ENCODE data around the gene KRTAP10-1.

Gene KRTAP10-1

GRCh38 chr21:44510508-44511218, 29.3 kb downstream of the KRTAP10-1 start:
- peak; percentile 92 for DNase-seq (ENCODE audit: low spot score)
- peak; percentile 96 for TF ChIP-seq CTCF (IDR thresholded peaks at IDR 0.05; ENCODE audit: extremely low read depth, insufficient read depth, missing control alignments)
- in situ Hi-C loops (cut with MboI; ENCODE audit: low pct_unique_long_range_greater_than_20kb, low sequenced_read_pairs, unreplicated experiment): loop anchor here (25.0 kb wide), 1 partner anchor 427 kb away; the partner anchor contains the start of gene SLX9

- in situ Hi-C loops (cut with MboI; ENCODE audit: low pct_unique_long_range_greater_than_20kb, low sequenced_read_pairs, unreplicated experiment): loop anchor here (25.0 kb wide), 1 partner anchor 427 kb away; the partner anchor contains the start of gene SLX9
- no peak for DNase-seq (ENCODE audit: low spot score)
- no peak for TF ChIP-seq CTCF (IDR thresholded peaks at IDR 0.05; ENCODE audit: extremely low read depth, insufficient read depth, missing control alignments)
These were observed 29.9 kb downstream of the KRTAP10-1 start for GRCh38 chr21:44510109-44510507.

GRCh38 chr21:44509539-44509938, 30.5 kb downstream of the KRTAP10-1 start:
- TF ChIP-seq CTCF (IDR thresholded peaks at IDR 0.05; ENCODE audit: extremely low read depth, insufficient read depth, missing control alignments): peak; percentile 17
- in situ Hi-C loops (cut with MboI; ENCODE audit: low pct_unique_long_range_greater_than_20kb, low sequenced_read_pairs, unreplicated experiment): loop anchor here (5.0 to 25.0 kb wide), 2 partner anchors 283 to 428 kb away; partner anchors contain the start of gene SLX9
- no peak for DNase-seq (ENCODE audit: low spot score)

DNA sequence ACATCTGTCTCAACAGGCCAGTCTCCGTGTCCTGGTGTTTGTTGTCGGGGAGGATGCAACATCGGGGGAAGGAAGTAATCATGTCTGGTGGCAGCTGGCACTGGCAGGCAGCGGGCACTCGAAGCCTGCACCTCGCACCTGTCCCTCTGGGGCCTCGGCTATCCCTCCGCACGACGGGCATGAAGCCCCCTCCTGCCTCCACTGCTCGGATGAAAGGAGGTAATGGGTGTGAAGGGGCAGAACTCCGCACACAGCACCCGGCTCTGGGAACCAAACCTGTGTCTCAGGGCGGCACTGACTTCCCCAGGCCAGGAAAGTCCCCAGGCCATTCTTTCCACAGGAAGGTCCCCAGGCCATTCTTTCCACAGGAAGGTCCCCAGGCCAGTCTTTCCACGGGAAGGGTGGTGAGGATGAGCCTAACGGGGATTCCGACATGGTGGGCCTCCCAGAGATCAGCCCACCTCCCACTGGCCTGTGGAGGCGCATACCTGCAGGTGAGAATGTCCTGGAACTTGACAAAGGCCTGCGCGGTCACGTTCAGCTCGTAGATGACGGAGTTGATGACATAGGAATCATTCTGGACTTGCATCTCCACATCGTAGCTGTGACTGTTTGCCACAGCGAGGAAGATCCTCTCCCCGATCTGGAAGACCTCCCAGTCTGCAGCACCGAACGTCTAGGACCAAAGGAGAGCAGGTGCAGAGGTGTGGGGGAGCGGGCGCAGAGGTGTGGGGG, 31.1 kb downstream of the KRTAP10-1 start:
- TF ChIP-seq CTCF (IDR thresholded peaks at IDR 0.05; ENCODE audit: extremely low read depth, insufficient read depth, missing control alignments): no peak
- in situ Hi-C loops (cut with MboI; ENCODE audit: low pct_unique_long_range_greater_than_20kb, low sequenced_read_pairs, unreplicated experiment): loop anchor here (5.0 to 25.0 kb wide), 2 partner anchors 283 to 428 kb away; partner anchors contain the start of gene SLX9

GRCh38 chr21:44508426-44508710, 31.6 kb downstream of the KRTAP10-1 start:
- in situ Hi-C loops (cut with MboI; ENCODE audit: low pct_unique_long_range_greater_than_20kb, low sequenced_read_pairs, unreplicated experiment): loop anchor here (5.0 to 25.0 kb wide), 2 partner anchors 284 to 429 kb away; partner anchors contain the start of gene SLX9
- no peak for DNase-seq (ENCODE audit: low spot score)
- no peak for TF ChIP-seq CTCF (IDR thresholded peaks at IDR 0.05; ENCODE audit: extremely low read depth, insufficient read depth, missing control alignments)

More for the DNA sequence above, 31.1 kb downstream of the KRTAP10-1 start:
- no peak for DNase-seq (ENCODE audit: low spot score)

DNA sequence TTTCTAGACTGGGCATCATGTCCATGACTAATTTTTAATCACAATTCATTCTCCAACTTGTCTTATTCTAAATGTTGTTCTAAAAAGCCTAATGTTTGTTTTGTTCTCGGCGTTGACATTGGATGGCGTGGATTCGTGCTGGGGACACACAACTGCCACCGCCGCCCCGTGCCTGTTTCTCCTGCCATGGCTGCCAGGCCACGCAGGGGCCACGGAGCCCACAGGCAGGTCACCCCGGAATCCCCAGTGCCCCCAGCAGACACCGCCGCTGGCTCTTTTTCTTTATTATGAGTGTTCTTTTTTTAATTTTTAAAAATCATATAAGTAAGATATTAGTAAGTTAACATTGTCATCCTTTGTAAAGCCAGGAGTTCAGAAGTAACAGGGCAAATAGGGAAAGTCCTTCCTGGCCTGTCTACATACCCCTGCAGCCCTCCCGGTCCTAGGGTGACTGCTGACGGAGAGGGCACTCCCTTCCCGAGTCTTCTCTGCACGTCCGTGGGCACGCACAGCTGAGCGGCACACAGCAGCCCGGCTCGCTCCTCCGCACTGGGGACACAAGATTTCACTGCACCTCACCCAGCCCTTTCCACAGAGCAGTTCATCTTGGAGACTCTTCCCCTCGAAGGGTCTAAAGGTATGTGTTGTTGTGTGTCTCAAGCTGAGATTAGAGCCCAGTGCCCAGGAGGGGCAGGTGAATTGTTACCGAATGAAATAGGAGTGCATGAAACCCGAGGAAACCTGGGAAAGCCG, 32.1 kb downstream of the KRTAP10-1 start:
- TF ChIP-seq CTCF (IDR thresholded peaks at IDR 0.05; ENCODE audit: extremely low read depth, insufficient read depth, missing control alignments): no peak
- in situ Hi-C loops (cut with MboI; ENCODE audit: low pct_unique_long_range_greater_than_20kb, low sequenced_read_pairs, unreplicated experiment): loop anchor here (5.0 to 25.0 kb wide), 2 partner anchors 284 to 429 kb away; partner anchors contain the start of gene SLX9
- no peak for DNase-seq (ENCODE audit: low spot score)

Data from GM13977 (cell line).